Stimulated activated CD4-positive, alpha-beta T cell treated with anti-CD3 and anti-CD28 coated beads, Interleukin-4, amount 100 ng/mL, for 1 hour (primary cell): ENCODE results near the gene PPP6R2.
"Not testable (repeated sequence)": the region's sequence is repeated elsewhere in the genome, so short reads cannot be mapped to it uniquely, and the experiment has no call there.

Source experiments
- DNase-seq: peaks from one replicate; pipeline ENCODE4 v3.0.0-alpha.2; 2020

The PPP6R2 gene

DNA sequence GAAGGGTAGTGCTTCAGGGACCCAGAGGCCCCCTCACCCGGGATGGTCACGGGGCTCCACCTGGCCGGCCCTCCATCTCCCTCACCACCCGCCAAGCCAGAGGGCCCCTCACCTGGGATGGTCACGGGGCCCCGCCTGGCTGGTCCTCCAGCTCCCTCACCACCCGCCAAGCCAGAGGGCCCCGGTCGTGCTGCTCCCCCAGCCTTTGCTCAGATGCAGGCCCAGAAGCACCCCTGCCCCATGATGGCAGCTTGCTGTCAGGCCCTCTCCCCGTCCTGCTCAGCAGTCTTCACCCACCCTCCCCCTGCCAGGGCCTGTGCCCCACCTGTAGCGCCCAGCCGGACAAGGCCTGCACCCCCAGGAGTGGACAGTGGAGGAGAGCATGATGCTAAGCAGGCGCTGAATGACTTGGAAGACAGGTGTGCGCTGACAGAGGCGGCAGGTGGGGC, 23.6 kb upstream of the PPP6R2 start:
- DNase-seq = no peak

DNA sequence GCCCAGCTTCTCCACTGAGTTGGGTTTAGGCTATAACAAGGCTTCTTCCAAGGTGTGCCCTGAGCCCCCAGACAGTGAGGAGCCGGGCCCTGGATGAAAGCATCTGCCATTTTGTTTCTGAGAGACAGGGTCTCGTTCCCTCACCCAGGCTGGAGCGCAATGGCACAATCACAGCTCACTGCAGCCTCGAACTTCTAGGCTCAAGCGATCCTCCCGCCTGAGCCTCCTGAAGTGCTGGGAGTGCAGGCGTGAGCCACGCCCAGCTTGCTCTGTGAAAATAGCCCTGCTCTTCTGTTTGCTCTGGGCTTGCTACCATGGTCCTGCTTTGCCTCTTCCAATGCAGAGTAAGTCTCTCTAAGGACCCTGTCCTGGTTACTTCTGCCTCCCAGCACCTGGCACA, 23.0 kb upstream of the PPP6R2 start:
- DNase-seq = no peak

DNA sequence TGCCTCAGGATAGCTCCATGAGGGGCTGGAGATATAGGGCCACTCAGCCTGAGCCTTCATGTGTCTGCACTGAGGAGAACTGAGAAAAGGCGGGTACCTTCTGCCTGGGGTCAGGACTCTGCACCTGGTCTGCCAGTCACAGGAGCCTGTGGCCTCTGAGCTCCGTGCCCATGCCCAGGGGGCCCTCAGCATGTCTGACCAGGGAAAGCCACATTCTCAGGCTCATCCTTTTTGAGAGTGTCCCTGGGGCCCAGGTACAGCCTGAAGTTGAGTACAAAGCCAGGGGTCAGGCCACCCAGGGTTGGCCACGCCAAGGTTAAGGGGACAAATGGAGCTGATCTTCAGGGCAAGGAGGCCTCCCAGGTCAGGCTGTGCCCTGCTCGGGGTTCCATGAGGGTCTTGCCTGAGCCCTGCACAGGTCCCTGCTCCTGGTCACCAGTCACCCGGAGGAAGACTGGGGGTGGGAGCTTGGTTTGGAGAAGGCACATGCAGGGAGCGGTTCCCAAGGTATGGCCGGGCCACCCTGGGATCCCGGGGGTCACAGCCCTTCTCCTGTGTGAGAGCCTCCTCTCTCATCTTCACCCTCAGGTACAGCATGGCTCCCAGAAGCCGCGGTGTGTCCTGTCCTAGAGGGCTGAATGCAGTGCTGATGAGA, 22.3 kb upstream of the PPP6R2 start:
- DNase-seq = no peak

DNA sequence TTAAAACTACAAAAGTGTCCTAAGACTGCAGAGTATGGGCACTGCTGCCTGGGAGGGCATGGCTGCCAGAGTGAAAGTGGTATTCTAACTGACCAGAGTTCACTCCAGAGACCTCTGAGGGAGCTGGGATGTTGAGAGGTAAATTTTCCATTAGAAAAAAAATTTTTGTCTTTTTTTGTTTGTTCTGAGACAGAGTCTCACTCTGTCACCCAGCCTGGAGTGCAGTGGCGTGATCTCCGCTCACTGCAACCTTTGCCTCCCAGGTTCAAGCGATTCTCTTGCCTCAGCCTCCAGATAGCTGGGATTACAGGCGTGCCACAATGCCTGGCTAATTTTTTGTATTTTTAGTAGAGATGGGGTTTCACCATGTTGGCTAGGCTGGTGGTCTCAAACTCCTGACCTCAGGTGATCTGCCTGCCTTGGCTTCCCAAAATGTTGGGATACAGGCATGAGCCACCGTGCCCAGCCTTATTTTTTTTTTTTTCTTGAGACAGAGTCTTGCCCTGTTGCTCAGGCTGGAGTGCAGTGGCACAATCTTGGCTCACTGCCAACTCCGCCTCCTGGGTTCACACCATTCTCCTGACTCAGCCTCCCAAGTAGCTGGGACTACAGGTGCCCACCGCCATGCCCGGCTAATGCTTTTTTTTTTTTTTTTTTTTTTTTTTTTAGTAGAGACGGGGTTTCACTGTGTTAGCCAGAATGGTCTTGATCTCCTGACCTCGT, 20.6 kb upstream of the PPP6R2 start:
- not testable (repeated sequence) for DNase-seq

DNA sequence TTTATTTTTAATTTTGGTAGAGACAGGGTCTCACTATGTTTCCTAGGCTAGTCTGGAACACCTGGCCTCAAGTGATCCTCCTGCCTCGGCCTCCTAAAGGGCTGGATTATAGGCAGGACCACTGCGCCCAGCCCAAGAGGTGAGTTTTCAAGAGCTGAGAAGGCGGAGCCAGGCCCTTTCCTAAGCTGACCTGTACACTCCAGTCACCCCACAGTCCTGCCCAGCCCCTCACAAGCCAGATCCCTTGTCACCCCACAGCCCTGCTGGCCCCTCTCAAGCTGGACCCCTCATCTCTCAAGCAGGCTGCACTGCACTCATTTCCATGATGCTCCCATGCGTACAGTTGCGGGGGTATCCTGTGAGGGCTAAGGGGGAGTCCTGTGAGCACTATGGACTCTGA, 19.2 kb upstream of the PPP6R2 start:
- DNase-seq = no peak

DNA sequence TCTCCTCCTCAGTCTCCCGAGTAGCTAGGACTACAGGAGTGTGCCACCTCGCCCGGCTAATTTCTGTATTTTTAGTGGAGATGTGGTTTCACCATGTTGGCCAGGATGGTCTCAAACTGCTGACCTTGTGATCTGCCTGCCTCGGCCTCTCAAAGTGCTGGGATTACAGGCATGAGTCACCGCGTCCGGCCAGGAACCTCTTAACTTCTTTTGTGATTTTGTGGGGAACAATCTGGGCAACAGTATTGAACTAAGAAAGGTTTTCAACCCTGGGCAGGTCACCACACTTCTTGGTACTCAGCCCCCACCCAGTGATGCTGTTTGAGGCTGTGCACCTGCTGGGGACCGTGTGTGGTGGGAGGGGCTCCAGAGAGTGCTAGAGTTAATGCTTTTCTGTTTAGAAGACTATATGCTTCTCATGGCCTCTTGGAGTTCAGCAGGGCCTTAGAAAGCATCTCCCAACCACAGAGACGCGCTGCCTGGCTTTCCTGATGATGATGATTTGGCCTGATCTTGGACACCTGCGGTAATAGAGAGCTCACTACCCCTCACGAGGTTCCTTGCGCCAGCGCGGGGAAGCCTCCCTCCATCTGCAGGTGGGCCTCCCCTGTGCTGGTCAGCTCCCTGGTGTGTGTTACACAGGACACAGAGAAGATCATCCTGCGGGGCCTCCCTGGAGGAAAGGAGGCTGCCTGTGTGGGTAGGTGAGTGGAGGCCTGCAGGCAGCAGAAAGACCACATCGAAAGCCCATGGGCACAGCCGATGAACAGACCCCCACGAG, 17.5 kb upstream of the PPP6R2 start:
- no peak for DNase-seq

DNA sequence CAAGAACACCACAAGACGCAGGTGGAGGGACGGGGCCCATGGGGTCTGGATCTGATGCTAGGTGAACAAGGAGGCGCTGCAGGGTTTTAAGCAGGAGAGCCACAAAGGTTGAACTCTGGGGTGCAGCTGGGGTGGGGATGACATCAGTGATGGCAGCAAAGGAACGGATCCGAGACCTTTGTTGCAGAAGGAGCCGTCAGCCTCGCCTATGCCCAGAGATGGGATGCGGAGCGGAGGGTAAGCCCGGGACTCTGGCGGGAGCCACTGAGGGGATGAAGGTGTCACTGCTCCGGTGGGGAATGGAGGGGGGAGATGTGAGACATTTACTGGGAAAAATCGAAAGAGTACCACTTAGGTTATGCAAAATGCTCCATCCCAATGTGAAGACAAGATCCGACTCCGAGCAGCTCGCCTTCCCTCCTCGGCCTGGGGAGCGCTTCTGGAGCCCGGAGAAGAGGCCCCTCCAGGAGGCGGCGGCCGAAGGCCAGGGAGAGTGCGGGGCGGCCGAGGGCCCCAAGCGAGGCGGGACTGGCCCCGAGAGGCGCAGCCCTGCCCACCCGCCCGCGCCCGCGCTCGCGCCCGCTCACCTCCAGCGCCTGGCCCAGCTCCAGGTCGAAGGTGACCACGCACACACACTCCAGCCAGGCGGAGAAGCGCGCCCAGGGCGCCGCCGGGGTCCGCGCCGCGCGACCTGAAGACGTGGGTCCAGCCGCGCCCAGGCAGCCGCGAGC, 16.7 kb upstream of the PPP6R2 start:
- no peak for DNase-seq

DNA sequence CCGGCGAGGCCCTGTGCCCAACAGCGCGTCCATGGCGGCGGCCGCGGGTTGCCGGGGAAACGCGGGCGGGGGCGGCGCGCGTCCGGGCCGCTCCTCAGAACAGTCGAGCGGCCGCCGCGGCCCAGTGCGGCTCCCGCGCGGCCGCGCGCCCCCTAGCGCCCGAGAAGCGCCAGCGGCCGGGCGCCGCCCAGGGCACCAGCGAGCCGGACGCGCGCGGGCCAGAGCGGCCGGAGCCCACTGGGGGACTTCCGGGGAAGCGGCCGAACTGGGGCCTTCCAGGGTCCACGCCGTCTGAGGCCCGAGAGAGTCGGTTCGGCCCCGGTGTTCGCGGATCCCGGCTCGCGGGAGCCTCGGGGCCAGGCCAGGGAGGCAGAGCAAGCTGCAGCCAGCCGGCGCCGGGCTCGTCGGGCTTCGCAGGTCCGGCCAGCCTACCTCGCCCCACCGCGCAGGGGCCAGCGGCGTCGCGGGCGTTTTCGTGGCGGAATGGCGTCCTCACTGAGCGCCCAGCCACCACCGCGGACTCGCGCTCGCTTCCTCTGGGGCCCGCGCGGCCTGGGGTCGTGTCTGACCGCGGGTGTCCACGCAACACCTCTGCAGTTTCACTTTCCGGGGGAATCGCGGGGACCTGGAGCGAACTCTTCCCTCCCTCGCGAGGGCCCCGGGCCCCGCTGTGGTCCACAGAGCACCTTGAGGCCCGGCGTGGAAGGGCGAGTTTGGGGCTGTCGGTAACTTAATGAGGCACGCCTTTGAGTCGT, 16.0 kb upstream of the PPP6R2 start, which contains the start of gene DENND6B:
TSS of gene DENND6B (minus strand) at position 57 of the 755 bp plus-strand sequence. CDS start at position 33, 24 bp downstream.
- DNase-seq = peak; percentile 74

DNA sequence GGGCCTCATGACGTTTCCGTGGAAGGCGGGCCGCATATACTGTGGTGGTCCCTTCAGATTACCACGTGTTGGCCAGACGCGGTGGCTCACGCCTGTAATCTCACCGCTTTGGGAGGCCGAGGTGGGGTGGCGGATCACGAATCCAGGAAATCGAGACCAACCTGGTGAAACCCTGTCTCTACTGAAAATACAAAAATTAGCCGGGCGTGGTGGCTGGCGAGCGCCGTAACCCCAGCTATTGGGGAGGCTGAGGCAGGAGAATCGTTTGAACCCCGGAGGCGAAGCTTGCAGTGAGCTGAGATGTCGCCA, 15.5 kb upstream of the PPP6R2 start:
- no peak for DNase-seq

DNA sequence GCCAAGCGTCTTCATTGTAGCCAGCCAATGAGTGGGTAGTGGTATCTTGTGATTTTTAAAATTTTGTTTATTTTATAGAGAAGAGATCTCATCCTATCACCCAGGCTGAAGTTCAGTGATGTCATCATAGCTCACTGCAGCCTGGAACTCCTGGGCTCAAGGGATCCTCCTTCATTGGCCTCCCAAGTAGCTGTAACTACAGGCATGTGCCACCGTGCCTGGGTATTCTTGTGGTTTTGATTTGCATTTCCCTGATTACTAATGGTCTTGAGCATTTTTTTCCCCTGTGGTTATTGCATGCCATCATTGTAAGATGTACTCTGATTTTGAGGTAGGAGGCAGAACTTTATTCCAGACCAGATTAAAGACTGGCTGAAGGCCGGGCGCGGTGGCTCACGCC, 13.9 kb upstream of the PPP6R2 start:
- DNase-seq = no peak

DNA sequence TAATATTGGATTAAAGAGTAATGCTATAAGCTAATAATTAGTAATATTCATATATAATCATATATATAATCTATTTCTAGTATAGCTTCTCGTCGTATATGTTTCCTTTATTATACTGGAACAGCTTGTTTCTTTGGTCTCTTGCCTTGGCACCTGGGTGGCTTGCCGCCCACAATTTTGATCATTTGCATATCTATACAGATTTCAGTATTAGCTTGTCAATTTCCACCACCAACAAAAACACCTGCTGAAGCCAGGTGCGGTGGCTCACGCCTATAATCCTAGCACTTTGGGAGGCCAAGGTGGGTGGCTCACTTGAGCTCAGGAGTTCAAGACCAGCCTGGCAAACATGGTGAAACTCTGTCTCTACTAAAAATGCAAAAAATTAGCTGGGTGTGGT, 8.7 kb upstream of the PPP6R2 start:
- DNase-seq = not testable (repeated sequence)

DNA sequence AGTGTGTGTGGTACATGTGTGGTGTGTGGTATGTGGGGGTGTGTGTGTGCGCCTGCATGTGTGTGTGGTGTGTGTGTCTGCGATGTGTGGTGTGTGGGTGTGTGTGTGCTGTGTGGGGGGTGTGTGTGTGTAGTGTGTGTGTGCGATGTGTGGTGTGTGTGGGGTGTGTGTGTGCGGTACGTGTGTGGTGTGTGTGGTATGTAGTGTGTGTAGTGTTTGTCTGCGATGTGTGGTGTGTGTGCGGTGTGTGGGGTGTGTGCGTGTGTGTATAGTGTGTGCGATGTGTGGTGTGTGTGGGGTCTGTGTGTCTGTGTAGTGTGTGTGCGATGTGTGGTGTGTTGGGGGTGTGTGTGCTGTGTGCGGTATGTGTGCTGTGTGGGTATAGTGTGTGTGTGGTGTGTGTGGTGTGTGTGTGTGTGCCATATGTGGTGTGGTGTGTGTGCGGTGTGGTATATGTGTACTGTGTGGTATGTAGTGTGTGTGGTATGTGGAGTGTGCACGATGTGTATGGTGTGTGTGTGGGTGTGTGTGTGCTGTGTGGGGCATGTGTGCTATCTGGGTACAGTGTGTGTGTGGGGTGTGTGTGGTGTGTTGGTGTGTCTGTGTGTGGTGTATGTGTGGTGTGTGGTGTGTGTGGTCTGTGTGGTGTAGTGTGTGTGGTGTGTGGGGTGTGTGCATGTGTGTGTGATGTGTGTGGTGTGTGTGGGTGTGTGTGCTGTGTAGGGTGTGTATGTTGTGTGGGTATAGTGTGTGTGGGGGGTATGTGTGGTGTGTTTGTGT, 5.7 kb upstream of the PPP6R2 start:
- no peak for DNase-seq

DNA sequence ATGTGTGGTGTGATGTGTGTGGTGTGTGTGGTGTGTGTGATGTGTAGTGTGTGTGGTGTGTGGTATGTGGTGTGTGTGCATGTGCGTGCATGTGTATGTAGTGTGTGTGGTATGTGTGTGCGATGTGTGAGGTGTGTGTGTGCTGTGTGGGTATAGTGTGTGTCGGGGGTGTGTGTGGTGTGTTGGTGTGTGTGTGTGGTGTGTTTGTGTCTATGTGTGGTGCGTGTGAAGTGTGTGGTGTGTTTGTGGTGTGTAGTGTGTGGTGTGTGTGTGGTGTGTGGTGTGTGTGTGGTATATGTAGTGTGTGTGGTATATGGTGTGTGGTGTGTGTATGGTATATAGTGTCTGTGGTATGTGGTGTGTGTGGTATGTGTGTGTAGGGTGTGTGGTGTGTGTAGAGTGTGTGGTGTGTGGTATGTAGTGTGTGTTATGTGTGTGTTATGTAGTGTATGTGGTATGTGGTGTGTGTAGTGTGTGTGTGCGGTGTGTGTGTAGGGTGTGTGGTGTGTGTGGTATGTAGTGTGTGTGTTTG, 5.0 kb upstream of the PPP6R2 start:
- DNase-seq = no peak

DNA sequence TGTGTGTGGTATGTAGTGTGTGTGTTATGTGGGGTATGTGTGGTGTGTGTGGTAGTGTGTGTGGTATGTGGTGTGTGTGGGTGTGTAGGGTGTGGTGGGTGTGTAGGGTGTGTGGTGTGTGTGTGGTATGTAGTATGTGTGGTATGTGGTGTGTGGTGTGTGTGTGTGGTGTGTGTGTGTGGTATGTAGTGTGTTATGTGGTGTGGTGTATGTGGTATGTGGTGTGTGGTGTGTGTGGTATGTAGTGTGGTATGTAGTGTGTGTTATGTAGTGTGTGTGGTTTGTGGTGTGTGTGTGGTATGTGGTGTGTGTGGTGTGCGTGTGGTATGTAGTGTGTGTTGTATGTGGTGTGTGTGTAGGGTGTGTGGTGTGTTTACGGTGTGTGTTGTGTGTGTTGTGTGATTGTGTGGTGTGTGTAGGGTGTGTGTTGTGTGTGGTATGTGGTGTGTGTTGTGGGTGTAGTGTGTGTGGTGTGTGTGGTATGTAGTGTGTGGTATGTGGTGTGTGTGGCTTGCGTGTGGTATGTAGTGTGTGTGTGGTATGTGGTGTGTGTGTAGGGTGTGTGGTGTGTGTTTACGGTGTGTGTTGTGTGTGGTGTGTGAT, 4.2 kb upstream of the PPP6R2 start:
- DNase-seq = no peak

DNA sequence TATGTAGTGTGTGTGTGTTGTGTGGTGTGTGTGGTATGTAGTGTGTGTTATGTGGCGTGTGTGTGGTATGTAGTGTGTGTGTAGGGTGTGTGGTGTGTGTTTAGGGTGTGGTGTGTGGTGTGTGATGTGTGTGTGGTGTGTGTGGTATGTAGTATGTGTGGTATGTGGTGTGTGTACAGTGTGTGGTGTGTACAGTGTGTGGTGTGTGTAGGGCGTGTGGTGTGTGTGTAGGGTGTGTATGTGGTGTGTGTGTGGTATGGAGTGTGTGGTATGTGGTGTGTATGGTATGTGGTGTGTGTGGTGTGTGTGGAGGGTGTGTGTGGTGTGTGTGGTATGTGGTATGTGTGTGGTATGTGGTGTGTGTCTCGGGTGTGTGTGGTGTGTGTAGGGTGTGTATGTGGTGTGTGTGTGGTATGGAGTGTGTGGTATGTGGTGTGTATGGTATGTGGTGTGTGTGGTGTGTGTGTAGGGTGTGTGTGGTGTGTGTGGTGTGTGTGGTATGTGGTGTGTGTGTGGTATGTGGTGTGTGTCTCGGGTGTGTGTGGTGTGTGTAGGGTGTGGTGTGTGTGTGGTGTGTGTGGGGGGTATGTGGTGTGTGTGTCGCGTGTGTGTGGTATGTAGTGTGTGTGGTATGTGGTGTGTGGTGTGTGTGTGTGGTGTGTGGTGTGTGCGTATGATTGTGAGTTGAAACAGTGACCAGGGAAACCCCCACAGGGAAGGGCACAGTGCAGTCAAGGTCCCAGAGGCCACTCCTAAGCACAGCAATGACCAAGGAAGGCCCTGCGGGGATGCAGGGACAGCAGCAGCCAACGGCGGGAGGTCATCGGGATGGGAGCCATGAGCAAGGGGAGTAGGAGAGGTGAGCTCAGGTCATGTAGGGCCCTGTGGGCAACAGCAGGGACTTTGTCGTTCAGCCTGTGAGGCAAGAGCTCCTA, 2.9 kb upstream of the PPP6R2 start:
- DNase-seq = no peak

DNA sequence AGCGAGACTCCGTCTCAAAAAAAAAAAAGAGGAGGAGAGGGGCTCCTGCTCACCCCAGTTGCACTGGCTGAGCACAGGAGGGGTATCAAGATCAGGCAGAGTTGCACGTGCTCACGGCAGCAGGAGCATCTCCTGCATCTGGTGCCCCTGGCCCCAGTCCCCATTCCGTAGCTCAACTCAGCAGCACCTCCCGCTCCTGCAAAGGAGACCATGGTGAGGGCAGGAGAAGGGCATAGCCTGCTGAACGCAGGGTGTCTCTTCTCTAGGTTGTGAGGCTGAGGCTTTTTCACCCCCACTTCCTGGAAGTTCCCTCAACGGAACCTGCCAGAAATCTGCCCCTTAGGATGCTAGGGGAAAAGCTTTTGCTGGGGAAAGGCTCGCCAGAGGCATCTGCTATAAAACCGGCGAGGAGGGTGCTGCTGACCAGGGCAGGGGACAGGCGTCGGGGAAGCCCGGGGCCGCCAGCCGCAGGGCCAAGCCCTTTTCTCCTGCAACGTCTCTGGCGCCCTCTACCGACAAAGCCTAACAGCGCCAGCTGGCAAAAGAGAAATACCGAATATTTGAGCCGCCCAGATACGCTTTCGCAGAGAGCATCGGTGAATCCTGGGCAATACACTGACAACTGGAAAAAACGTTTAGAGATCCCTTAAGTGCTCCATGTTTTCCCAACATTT, 1.0 kb upstream of the PPP6R2 start:
- peak; percentile 88 for DNase-seq

DNA sequence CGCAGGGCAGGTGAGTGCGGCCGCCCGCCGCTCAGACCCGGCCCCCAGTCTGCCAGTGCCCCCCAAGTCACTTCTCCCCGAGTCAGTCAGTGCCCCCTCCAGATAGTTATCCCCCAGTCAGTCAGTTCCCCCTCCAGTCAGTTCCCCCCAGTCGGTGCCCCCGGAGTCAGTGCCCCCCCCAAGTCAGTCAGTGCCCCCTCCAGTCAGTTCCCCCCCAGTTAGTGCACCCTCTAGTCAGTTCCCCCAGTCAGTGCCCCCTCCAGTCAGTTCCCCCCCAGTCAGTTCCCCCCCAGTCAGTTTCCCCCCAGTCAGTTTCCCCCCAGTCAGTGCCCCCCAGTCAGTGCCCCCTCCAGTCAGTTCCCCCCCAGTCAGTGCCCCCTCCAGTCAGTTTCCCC, 411 bp downstream of the PPP6R2 start:
- DNase-seq = no peak

DNA sequence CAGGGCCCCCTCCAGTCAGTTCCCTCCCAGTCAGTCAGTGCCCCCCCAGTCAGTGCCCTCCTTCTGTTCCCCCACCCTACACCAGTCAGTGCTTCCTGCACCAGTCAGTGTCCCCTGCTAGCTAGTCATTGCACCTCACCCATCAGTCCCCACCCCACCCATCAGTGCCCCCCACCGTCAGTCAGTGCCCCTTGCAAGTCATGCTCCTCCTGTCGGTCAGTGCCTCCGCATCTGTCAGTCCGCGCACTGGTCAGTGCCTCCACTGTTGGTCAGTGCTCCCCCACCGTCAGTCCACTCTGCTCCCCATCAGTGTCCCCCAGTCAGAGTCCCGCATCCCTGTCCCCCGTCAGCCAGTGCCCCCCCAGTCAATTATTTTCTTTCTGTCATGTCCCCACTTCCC, 3.3 kb downstream of the PPP6R2 start:
- DNase-seq = no peak

DNA sequence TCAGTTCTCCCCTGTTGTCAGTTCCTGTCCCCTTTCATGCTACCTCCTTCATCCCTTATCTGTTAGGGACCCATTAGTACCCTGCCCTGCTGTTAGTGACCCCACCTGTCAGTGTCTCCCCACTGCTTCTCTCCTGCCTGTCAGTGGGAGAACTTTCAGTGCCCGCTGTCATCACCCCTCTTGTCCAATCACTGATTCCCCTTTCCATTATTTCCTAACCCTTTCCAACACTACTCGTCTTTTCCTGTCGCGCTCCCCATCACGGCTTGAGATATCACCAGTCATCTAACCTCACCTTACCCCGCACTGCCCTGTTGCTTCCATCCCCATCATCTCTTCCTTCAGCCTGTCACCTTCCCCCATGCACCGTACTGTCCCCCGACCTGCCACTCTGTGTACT, 4.0 kb downstream of the PPP6R2 start:
- no peak for DNase-seq
